ENCODE results near the gene C2CD4C. TPM values are rescaled to one million over a fixed set of nuclear protein-coding genes. Genes with fewer than 3 reads are reported as not detected.

The C2CD4C gene
- total and polyA plus RNA-seq, 2 donors (not counting 3 experiments of a cell fraction or from before 2014, with no cell fraction given): 0.25 to 0.38 TPM

DNA sequence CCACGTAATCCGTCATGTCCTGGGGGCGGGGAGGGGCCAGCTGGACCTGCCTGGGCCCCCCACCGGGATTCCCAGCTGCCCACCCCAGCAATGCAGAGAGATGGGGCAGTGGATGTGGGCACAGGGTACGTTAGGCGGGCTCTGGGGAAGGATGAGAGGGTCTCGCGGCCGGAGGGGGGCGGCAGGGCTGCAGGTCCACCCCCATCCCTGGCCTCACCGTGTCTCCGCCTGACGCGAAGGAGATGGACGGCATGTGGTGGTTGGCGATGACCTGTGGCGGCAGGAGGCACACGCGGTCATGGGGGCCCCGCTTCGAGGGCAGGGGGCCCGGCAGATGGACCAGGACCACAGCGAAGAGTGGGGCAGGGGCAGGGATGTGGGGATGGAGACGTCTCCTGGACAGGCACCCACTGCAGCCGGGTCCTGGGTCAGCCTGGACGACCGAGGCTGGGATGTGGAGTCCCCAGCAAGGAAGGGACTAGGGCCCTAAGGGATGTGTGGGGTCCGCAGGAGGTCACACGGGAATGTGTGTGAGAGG lies 27.5 kb upstream of the C2CD4C start:
- H3K4me2 ChIP-seq (ENCODE audit: insufficient read depth, low read length): no peak overlapping the region
- BruUV-seq (replicated peaks): no TSS peak
- dilution Hi-C loops (cut with MboI; ENCODE audit: extremely low pct_ligation_motif_present, low sequenced_read_pairs): no loop called here
- no peak for DNase-seq (ENCODE audit: low read depth, low spot score)
- no peak for TF ChIP-seq FOS (IDR thresholded peaks at IDR 0.05; ENCODE audit: borderline replicate concordance, insufficient read depth, low read length)
- TF ChIP-seq POLR2AphosphoS5 (IDR thresholded peaks at IDR 0.05; ENCODE audit: insufficient read depth, low read depth, low read length): no peak
- no peak for TF ChIP-seq EZH2 (IDR thresholded peaks at IDR 0.05; ENCODE audit: borderline replicate concordance, low read depth, low read length, severe bottlenecking)
- TF ChIP-seq, protein P1, sequence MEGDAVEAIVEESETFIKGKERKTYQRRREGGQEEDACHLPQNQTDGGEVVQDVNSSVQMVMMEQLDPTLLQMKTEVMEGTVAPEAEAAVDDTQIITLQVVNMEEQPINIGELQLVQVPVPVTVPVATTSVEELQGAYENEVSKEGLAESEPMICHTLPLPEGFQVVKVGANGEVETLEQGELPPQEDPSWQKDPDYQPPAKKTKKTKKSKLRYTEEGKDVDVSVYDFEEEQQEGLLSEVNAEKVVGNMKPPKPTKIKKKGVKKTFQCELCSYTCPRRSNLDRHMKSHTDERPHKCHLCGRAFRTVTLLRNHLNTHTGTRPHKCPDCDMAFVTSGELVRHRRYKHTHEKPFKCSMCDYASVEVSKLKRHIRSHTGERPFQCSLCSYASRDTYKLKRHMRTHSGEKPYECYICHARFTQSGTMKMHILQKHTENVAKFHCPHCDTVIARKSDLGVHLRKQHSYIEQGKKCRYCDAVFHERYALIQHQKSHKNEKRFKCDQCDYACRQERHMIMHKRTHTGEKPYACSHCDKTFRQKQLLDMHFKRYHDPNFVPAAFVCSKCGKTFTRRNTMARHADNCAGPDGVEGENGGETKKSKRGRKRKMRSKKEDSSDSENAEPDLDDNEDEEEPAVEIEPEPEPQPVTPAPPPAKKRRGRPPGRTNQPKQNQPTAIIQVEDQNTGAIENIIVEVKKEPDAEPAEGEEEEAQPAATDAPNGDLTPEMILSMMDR (IDR thresholded peaks at IDR 0.05; ENCODE audit: extremely low read depth in 1 of 2, insufficient read depth in 1 of 2, low read depth in 1 of 2, low read length in 2 of 2): no peak
- TF ChIP-seq, protein P2, sequence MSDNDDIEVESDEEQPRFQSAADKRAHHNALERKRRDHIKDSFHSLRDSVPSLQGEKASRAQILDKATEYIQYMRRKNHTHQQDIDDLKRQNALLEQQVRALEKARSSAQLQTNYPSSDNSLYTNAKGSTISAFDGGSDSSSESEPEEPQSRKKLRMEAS (IDR thresholded peaks at IDR 0.05; ENCODE audit: insufficient read depth, insufficient read length): no peak
- no peak for TF ChIP-seq GATA2 (IDR thresholded peaks at IDR 0.05; ENCODE audit: insufficient read depth, insufficient read length, low read depth, low read length)
- TF ChIP-seq JUN (IDR thresholded peaks at IDR 0.05; ENCODE audit: borderline replicate concordance, insufficient read depth, insufficient read length, low read depth): no peak
- no peak for TF ChIP-seq POLR2A (IDR thresholded peaks at IDR 0.05; ENCODE audit: low read depth, low read length)
- no peak for TF ChIP-seq MYC (IDR thresholded peaks at IDR 0.05; ENCODE audit: low read depth, low read length)
- ChIA-PET POLR2A (no interaction called here), CTCF (no interaction called here)
- H3K4me3 ChIP-seq (replicated peaks in 1 of 3; ENCODE audit: insufficient read depth in 1 of 3, low read depth in 1 of 3, low read length in 3 of 3): no peak overlapping the region
- H3K27ac ChIP-seq (ENCODE audit: insufficient read depth, low read depth, low read length): no peak overlapping the region
- no peaks in the 10 kb centered on the region for H3K4me1 ChIP-seq (ENCODE audit: control insufficient read depth, extremely low read depth, insufficient read depth, low read length)
- no peaks in the 10 kb centered on the region for H3K9me3 ChIP-seq (replicated peaks; ENCODE audit: control insufficient read depth, insufficient read depth, low read length)
- H3K9me1 ChIP-seq (replicated peaks; ENCODE audit: control insufficient read depth, extremely low read depth, insufficient read depth, low read length): no peaks in the 10 kb centered on the region
- intact Hi-C loops (cut with micrococcal nuclease): no loop called here
- no peaks in the 10 kb centered on the region for H4K20me1 ChIP-seq (replicated peaks; ENCODE audit: control insufficient read depth, extremely low read depth, insufficient read depth, low read length)
- no peaks in the 10 kb centered on the region for H3K36me3 ChIP-seq (ENCODE audit: control insufficient read depth in 2 of 2, extremely low read depth in 1 of 2, insufficient read depth in 2 of 2, low read length in 2 of 2)
- FAIRE-seq: no peak
- H2AFZ ChIP-seq (ENCODE audit: low read depth, low read length): no peak overlapping the region
- no peaks in the 10 kb centered on the region for H3K79me2 ChIP-seq (ENCODE audit: control insufficient read depth, insufficient read depth, low read length)
- H3K9ac ChIP-seq (replicated peaks; ENCODE audit: extremely low read depth, insufficient read depth, low read length): no peak overlapping the region
- no peaks in the 10 kb centered on the region for H3K27me3 ChIP-seq (ENCODE audit: control insufficient read depth in 2 of 2, insufficient read depth in 2 of 2, low read length in 2 of 2)

Data from endothelial cell of umbilical vein (primary cell).